ENCODE data around the gene TTR.

The TTR gene

DNA sequence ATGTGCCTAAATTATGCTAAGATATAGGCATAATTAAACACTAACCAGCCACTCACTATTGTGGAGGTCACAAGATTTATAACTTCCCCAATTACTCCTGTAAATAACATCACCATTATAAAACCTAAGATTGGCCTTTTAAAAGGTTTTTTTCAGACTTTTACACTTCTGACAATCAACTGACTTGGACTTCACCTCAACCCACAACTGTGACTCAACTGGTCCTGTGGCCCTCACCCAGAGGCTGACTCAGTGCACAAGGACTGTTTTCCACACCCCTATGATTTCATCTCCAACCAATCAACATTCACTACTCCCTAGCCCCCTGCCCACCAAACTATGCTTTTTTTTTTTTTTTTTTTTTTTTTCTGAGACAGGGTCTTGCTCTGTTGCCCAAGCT, 11.6 kb downstream of the TTR start:
- CTCF ChIA-PET = interaction anchor here (1.4 to 1.8 kb wide), 2 partner anchors 10 to 119 kb away, joined by 3 to 4 read pairs; no protein-coding TSS in a partner anchor
- TF ChIP-seq, protein P1, sequence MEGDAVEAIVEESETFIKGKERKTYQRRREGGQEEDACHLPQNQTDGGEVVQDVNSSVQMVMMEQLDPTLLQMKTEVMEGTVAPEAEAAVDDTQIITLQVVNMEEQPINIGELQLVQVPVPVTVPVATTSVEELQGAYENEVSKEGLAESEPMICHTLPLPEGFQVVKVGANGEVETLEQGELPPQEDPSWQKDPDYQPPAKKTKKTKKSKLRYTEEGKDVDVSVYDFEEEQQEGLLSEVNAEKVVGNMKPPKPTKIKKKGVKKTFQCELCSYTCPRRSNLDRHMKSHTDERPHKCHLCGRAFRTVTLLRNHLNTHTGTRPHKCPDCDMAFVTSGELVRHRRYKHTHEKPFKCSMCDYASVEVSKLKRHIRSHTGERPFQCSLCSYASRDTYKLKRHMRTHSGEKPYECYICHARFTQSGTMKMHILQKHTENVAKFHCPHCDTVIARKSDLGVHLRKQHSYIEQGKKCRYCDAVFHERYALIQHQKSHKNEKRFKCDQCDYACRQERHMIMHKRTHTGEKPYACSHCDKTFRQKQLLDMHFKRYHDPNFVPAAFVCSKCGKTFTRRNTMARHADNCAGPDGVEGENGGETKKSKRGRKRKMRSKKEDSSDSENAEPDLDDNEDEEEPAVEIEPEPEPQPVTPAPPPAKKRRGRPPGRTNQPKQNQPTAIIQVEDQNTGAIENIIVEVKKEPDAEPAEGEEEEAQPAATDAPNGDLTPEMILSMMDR (IDR thresholded peaks at IDR 0.05; ENCODE audit: control extremely low read depth, extremely low read depth, low read depth, missing control alignments) = no peak
- no peak for DNase-seq (ENCODE audit: extremely low spot score)
- POLR2A ChIA-PET = no interaction called here

DNA sequence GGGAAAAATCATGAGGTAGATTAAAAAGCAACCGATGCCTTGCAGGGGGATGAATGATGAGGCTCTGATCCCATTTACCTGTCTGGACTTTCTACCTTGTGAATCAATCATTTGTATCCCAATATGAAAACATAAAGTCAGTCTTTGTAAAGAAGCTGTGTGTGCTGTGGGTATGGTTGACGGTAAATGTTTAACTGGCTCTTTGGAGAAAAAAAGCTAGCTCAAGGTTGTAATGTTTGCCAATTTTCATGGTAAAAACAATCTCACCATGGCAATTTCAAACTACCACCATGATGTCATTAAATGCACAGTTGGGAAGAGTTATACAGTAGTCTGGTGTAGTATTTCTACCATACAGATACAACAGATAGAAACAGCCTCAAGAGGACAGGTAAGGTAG, 14.6 kb downstream of the TTR start:
- no peak for DNase-seq (ENCODE audit: extremely low spot score)
- TF ChIP-seq, protein P1 (IDR thresholded peaks at IDR 0.05; ENCODE audit: control extremely low read depth, extremely low read depth, low read depth, missing control alignments) = no peak
- POLR2A ChIA-PET = no interaction called here
- CTCF ChIA-PET = no interaction called here

DNA sequence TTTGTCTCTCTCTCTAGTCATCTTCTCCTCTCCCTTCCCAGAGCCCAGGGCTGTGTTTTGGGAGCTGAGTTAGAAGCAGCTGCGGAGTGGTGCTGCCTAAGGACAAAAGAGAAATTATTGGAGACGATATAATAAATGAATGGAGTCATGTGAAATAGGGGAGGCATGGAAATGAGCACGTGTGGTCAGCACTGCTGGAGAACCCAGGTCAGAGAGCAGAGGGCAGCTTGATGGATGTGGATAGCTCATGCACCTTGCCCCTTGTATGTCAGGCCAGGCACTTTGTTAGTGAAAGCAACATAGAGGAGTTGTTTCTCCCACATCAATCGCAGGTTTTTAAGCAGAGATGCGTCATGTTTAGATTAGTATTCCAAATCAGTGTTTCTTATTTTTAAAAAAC, 15.7 kb downstream of the TTR start:
- DNase-seq (ENCODE audit: extremely low spot score) = no peak
- ChIA-PET POLR2A (interaction anchor here (0.6 kb wide), 1 partner anchor 80 kb away, joined by 3 read pairs; no protein-coding TSS in a partner anchor), CTCF (interaction anchor here (1.1 kb wide), 1 partner anchor 51 kb away, joined by 3 read pairs; no protein-coding TSS in a partner anchor)
- TF ChIP-seq, protein P1 (IDR thresholded peaks at IDR 0.05; ENCODE audit: control extremely low read depth, extremely low read depth, low read depth, missing control alignments) = no peak

DNA sequence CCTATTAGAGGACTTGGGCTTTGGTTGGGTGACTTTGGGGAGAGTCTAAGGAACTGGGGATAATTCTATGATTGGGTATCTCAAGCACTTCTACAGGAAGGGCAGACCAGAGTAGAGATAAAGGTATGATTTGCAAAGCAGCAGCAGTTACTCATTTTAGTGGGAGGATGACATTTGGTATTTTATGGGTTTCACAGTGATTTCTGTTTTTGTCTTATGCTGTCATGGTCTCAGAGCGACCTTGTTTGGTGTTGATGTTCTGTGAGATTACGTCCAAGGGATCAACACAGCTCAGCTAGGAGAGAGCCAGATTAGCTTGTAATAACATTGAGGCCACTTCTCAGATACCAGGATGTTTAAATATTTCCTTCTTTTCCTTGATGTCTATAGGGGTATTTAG, 18.2 kb downstream of the TTR start:
- ChIA-PET CTCF (interaction anchor here (1.1 to 3.3 kb wide), 10 partner anchors 12 to 113 kb away, joined by 3 to 23 read pairs (median 5); no protein-coding TSS in a partner anchor), POLR2A (no interaction called here)
- no peak for DNase-seq (ENCODE audit: extremely low spot score)
- TF ChIP-seq, protein P1 (IDR thresholded peaks at IDR 0.05; ENCODE audit: control extremely low read depth, extremely low read depth, low read depth, missing control alignments) = no peak

DNA sequence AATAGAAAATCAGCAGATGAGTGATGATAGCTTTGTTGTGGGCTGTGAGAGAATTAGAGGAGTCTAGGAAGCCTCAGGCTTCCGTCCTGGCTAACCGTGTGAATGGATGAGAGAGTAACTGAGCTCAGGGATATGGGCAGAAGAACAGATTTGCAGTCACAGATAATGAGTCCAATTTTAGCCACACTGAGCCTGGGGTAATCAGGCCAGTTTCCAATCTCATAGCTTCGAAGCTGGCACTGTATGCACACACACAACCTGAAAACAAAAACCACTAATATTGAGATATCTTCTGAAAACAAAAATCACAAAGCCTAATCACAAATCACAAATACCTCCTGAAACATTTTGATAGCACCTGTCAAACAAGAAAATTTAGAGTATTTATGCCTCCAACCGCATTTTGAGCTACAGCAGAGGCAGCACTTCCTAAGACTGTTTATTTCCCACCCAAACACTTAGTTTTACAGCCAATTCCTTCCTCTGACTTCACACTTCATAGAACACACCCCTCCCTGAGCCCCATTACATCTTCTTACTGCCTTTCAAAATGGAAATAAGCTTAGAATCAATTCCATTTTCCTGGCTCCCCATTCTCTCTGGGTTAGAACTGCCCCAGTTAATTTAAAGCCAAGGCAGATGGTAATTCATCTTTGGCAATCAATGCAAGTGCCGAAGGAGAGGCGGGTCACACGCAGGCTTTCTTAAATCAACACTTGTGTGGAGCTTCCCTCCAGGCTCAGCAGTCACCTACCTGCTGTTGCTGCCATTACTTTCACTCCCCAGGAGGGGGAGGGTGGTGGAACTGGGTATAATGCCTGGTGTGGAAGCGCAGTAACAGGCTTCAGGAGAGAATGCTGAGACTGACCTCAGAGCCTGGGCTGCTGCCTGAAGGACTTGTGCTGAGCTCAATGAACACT, 18.9 kb downstream of the TTR start:
- TF ChIP-seq, protein P1 (IDR thresholded peaks at IDR 0.05; ENCODE audit: control extremely low read depth, extremely low read depth, low read depth, missing control alignments) = no peak
- ChIA-PET CTCF (interaction anchor here (0.8 to 3.3 kb wide), 17 partner anchors 9 to 114 kb away, joined by 3 to 23 read pairs (median 4); no protein-coding TSS in a partner anchor), POLR2A (no interaction called here)
- DNase-seq (ENCODE audit: extremely low spot score) = no peak

DNA sequence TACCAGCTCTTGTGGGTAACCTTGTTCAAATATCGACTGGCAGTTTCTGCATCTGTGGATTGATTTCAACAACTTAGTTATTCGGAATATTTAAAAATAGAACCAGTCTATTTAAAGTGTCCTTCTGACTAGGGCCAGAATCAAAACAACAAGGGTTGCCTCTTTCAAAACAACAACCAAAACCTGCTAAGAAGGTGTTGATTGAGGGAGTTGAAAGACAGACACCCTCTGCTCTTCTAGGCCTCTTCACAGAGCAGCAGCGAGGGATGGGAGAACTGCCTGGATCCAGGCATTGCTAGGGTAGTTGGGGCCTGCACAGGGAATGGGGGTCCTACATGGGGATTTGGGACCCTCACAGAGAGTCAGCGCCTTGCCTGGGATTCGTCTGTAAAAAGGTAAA, 19.8 kb downstream of the TTR start:
- TF ChIP-seq, protein P1 (IDR thresholded peaks at IDR 0.05; ENCODE audit: control extremely low read depth, extremely low read depth, low read depth, missing control alignments) = no peak
- DNase-seq (ENCODE audit: extremely low spot score) = no peak
- POLR2A ChIA-PET = interaction anchor here (0.6 kb wide), 1 partner anchor 322 kb away, joined by 3 read pairs; no protein-coding TSS in a partner anchor
- CTCF ChIA-PET = interaction anchor here (0.7 to 3.3 kb wide), 13 partner anchors 8 to 210 kb away, joined by 3 to 23 read pairs (median 4); no protein-coding TSS in a partner anchor
